Measurements from ENCODE around the gene GMDS. TPM values are rescaled to one million over a fixed set of nuclear protein-coding genes. Genes with fewer than 3 reads are reported as not detected.

The GMDS gene
- total and polyA plus RNA-seq, 2 of the 13 experiments (the other 11 are each of a cell fraction or from before 2014, with no cell fraction given): 64.4 to 112 TPM

DNA sequence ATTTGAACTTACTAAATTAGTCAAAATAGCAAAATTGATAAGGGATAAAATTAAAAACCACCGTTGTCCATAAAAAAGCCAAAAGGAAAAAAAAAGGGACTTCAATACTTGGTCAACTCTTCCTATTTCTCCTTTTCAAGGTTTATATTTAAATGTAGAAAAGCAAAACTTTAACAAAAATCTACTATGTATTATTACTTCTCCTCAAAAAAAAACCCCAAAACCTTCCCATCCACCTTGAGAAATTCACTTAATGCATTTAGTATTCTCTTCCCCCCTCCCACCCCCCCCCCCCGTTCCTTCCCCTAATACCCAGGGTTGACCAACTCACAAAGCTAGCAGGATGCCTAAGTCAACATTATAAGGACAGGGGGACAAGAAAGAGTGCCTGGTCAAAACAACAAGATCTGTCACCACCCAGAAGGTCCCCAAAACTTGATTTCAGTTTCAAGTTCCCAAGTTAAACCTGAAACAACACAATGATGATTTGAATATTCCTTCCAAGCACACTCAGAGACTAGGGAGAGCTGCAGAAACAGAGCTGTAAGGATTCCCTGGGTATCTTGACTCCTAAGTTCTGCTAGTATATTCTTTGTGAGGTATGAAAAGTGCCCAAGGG lies 14.6 kb downstream of the GMDS start (continued):
- TF ChIP-seq, protein P1, sequence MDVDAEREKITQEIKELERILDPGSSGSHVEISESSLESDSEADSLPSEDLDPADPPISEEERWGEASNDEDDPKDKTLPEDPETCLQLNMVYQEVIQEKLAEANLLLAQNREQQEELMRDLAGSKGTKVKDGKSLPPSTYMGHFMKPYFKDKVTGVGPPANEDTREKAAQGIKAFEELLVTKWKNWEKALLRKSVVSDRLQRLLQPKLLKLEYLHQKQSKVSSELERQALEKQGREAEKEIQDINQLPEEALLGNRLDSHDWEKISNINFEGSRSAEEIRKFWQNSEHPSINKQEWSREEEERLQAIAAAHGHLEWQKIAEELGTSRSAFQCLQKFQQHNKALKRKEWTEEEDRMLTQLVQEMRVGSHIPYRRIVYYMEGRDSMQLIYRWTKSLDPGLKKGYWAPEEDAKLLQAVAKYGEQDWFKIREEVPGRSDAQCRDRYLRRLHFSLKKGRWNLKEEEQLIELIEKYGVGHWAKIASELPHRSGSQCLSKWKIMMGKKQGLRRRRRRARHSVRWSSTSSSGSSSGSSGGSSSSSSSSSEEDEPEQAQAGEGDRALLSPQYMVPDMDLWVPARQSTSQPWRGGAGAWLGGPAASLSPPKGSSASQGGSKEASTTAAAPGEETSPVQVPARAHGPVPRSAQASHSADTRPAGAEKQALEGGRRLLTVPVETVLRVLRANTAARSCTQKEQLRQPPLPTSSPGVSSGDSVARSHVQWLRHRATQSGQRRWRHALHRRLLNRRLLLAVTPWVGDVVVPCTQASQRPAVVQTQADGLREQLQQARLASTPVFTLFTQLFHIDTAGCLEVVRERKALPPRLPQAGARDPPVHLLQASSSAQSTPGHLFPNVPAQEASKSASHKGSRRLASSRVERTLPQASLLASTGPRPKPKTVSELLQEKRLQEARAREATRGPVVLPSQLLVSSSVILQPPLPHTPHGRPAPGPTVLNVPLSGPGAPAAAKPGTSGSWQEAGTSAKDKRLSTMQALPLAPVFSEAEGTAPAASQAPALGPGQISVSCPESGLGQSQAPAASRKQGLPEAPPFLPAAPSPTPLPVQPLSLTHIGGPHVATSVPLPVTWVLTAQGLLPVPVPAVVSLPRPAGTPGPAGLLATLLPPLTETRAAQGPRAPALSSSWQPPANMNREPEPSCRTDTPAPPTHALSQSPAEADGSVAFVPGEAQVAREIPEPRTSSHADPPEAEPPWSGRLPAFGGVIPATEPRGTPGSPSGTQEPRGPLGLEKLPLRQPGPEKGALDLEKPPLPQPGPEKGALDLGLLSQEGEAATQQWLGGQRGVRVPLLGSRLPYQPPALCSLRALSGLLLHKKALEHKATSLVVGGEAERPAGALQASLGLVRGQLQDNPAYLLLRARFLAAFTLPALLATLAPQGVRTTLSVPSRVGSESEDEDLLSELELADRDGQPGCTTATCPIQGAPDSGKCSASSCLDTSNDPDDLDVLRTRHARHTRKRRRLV (CRISPR knock-in tag; IDR thresholded peaks at IDR 0.05): no peak
- TF ChIP-seq ZBTB7B (CRISPR knock-in tag; IDR thresholded peaks at IDR 0.05) (no peak), HNRNPK (IDR thresholded peaks at IDR 0.05; ENCODE audit: low read depth, low read length, poor library complexity, severe bottlenecking) (peak; percentile 90), POLR2G (IDR thresholded peaks at IDR 0.05; ENCODE audit: low read depth, low read length) (no peak)

DNA sequence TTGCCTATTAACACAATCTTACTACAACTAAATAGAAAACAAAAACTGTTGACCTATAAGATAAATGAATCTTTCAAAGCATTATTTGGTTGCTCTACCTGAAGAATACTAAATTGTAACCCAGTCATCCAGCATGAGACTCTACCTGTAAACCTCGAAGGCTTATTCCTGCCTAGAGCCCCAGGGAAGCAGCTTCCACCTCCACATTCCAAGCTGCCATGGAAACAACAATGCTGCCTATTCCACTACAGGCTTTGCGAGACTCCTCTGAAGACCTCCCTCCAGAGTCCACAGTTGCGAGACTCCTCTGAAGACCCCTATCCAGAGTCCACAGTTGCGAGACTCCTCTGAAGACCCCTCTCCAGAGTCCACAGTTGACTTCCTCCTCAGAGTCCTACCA lies 15.7 kb downstream of the GMDS start:
- FAIRE-seq: no peak

More for the DNA sequence above, 15.7 kb downstream of the GMDS start:
- no TSS peak for BruUV-seq (replicated peaks)
- H3K27me3 ChIP-seq (ENCODE audit: control insufficient read depth in 1 of 2, insufficient read depth in 2 of 2, low read length in 2 of 2): no peaks in the 10 kb centered on the region
- no peak overlapping the region for H3K27ac ChIP-seq (ENCODE audit: extremely low read length, insufficient read depth, low read length)
- H3K4me2 ChIP-seq (ENCODE audit: low read depth, low read length): peak overlapping the region; percentile 14; the same call in 1 of the 2 replicates
- 91% methylated on average over 4 of the region's 4 CpGs for WGBS (ENCODE audit: low lambda C conversion rate)
- no peak overlapping the region for H3K9ac ChIP-seq (ENCODE audit: insufficient read depth, low read depth, low read length)
- no peaks in the 10 kb centered on the region; the same call in 1 of the 2 replicates for H4K20me1 ChIP-seq (ENCODE audit: insufficient read depth, low read length)
- no peaks in the 10 kb centered on the region for H3K9me3 ChIP-seq (ENCODE audit: low read length)
- DNase-seq (ENCODE audit: low spot score): no peak
- no peak for ATAC-seq
- CTCF ChIA-PET (ENCODE audit: low intra/inter-chr PET ratio, low total read pairs): no interaction called here
- H3K4me3 ChIP-seq (replicated peaks in 1 of 3; ENCODE audit: insufficient read depth in 1 of 3, low read depth in 2 of 3, low read length in 3 of 3): no peak overlapping the region
- in situ Hi-C loops (cut with HindIII; ENCODE audit: extremely low pct_ligation_motif_present, low pct_unique_long_range_greater_than_20kb): no loop called here
- POLR2A ChIA-PET: interaction anchor here (0.6 kb wide), 1 partner anchor 1555 kb away, joined by 4 read pairs; no protein-coding TSS in a partner anchor
- H3K79me2 ChIP-seq (ENCODE audit: insufficient read depth, low read length): peaks cover 89% of the 10 kb centered on the region
- intact Hi-C loops (cut with micrococcal nuclease; ENCODE audit: unreplicated experiment): loop anchor here (5.0 kb wide), 1 partner anchor 67 kb away; no protein-coding TSS in a partner anchor
- H3K4me1 ChIP-seq (ENCODE audit: insufficient read depth, low read length): peaks cover 95% of the 10 kb centered on the region
- TF ChIP-seq ZFP36 (IDR thresholded peaks at IDR 0.05; ENCODE audit: borderline replicate concordance, low read depth, low read length, partially characterized antibody): no peak
- no peak for TF ChIP-seq NR2F6 (IDR thresholded peaks at IDR 0.05)
- TF ChIP-seq NR2F6 (CRISPR knock-in tag; IDR thresholded peaks at IDR 0.05): no peak
- TF ChIP-seq ZNF343 (CRISPR knock-in tag; IDR thresholded peaks at IDR 0.05): no peak
- TF ChIP-seq, protein P2, sequence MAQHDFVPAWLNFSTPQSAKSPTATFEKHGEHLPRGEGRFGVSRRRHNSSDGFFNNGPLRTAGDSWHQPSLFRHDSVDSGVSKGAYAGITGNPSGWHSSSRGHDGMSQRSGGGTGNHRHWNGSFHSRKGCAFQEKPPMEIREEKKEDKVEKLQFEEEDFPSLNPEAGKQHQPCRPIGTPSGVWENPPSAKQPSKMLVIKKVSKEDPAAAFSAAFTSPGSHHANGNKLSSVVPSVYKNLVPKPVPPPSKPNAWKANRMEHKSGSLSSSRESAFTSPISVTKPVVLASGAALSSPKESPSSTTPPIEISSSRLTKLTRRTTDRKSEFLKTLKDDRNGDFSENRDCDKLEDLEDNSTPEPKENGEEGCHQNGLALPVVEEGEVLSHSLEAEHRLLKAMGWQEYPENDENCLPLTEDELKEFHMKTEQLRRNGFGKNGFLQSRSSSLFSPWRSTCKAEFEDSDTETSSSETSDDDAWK (CRISPR knock-in tag; IDR thresholded peaks at IDR 0.05): no peak
- peak; percentile 96 for TF ChIP-seq TEAD3 (CRISPR knock-in tag; optimal IDR thresholded peaks at IDR 0.05; ENCODE audit: borderline replicate concordance)
- TF ChIP-seq ZNF383 (CRISPR knock-in tag; IDR thresholded peaks at IDR 0.05; ENCODE audit: borderline replicate concordance): no peak
- TF ChIP-seq SMARCE1 (IDR thresholded peaks at IDR 0.05; ENCODE audit: borderline replicate concordance): no peak
- peak; percentile 54 for TF ChIP-seq RFX3 (CRISPR knock-in tag; IDR thresholded peaks at IDR 0.05)
- no peak for TF ChIP-seq SIN3B (IDR thresholded peaks at IDR 0.05; ENCODE audit: low read length)
- TF ChIP-seq ZNF234 (CRISPR knock-in tag; conservative IDR thresholded peaks at IDR 0.05): no peak
- no peak overlapping the region for H2AFZ ChIP-seq (ENCODE audit: low read length)
- peaks cover 0 to 5% of the 10 kb centered on the region in 2 experiments; a peak in 2 of 5 replicates for H3K36me3 ChIP-seq (replicated peaks in 1 of 2; ENCODE audit: control insufficient read depth in 1 of 2, insufficient read depth in 2 of 2, low read length in 2 of 2)
